Measurements from ENCODE around the gene SMARCA2. TPM values are rescaled to one million over a fixed set of nuclear protein-coding genes. Genes with fewer than 3 reads are reported as not detected.

SMARCA2 gene
- total and polyA plus RNA-seq, 10 of the 15 experiments (the other 5 are each of a cell fraction or from before 2014, with no cell fraction given): 100 to 392 (median 204) TPM

DNA sequence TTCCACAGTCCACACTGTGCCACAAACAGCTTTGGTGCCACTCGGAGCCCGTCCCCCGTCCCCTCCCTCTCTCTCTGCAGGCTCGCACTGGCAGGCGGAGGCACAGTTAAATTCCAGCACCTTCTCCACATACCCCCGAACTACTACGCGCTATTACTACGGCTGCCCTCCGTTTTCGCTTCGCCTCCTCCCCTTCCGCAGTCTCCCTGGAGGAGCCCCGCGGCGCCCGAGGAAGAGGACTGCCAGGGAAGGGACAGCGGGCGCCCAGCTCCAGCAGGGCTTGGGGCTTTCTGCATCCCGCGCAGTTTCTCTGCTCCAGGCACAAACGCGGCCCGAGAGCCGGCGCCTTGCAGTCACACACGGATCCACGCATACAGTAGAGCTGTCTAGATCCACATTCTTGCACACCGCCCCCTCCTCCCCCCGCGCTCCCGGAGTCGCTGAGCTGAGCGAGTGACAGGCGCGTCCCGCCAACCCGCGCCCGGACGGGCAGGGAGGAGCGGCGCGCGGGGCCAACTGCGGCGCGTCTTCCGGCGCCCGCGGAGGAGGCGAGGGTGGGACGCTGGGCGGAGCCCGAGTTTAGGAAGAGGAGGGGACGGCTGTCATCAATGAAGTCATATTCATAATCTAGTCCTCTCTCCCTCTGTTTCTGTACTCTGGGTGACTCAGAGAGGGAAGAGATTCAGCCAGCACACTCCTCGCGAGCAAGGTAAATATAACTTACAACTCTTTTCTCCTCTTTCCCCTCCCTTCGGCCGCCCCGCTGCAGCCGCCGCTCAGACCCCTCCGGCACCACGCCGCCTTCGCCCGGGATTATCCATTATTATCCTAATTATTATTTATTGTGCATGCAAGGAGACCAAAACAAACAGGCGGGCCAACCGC is at the start of gene SMARCA2 (continued):
- TF ChIP-seq, protein P1, sequence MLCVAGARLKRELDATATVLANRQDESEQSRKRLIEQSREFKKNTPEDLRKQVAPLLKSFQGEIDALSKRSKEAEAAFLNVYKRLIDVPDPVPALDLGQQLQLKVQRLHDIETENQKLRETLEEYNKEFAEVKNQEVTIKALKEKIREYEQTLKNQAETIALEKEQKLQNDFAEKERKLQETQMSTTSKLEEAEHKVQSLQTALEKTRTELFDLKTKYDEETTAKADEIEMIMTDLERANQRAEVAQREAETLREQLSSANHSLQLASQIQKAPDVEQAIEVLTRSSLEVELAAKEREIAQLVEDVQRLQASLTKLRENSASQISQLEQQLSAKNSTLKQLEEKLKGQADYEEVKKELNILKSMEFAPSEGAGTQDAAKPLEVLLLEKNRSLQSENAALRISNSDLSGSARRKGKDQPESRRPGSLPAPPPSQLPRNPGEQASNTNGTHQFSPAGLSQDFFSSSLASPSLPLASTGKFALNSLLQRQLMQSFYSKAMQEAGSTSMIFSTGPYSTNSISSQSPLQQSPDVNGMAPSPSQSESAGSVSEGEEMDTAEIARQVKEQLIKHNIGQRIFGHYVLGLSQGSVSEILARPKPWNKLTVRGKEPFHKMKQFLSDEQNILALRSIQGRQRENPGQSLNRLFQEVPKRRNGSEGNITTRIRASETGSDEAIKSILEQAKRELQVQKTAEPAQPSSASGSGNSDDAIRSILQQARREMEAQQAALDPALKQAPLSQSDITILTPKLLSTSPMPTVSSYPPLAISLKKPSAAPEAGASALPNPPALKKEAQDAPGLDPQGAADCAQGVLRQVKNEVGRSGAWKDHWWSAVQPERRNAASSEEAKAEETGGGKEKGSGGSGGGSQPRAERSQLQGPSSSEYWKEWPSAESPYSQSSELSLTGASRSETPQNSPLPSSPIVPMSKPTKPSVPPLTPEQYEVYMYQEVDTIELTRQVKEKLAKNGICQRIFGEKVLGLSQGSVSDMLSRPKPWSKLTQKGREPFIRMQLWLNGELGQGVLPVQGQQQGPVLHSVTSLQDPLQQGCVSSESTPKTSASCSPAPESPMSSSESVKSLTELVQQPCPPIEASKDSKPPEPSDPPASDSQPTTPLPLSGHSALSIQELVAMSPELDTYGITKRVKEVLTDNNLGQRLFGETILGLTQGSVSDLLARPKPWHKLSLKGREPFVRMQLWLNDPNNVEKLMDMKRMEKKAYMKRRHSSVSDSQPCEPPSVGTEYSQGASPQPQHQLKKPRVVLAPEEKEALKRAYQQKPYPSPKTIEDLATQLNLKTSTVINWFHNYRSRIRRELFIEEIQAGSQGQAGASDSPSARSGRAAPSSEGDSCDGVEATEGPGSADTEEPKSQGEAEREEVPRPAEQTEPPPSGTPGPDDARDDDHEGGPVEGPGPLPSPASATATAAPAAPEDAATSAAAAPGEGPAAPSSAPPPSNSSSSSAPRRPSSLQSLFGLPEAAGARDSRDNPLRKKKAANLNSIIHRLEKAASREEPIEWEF (IDR thresholded peaks at IDR 0.05; ENCODE audit: insufficient replicate concordance, low read depth, low read length): no peak
- TF ChIP-seq MYC (IDR thresholded peaks at IDR 0.05; ENCODE audit: insufficient read depth, insufficient read length, insufficient replicate concordance, low read length, severe bottlenecking) (no peak), TCF12 (IDR thresholded peaks at IDR 0.05; ENCODE audit: low read depth, low read length) (peak; percentile 25; the same call in 1 of the 2 replicates), ZBED1 (IDR thresholded peaks at IDR 0.05; ENCODE audit: borderline replicate concordance) (no peak), YBX1 (IDR thresholded peaks at IDR 0.05) (no peak), HCFC1 (IDR thresholded peaks at IDR 0.05; ENCODE audit: low read length) (0 out of 2 replicates have a peak, but pooled peaks have one; percentile 16), BHLHE40 (IDR thresholded peaks at IDR 0.05; ENCODE audit: borderline replicate concordance in 1 of 2, low read depth in 2 of 2, low read length in 1 of 2) (peak in 1 of 2 experiments; percentile 33; a peak in 2 of 4 replicates), KAT2A (conservative IDR thresholded peaks at IDR 0.05; ENCODE audit: control insufficient read depth, low read depth, low read length) (no peak), YY1 (IDR thresholded peaks at IDR 0.05; ENCODE audit: low read depth, low read length) (peak; percentile 22; the same call in 1 of the 2 replicates)
- TF ChIP-seq, protein P2, sequence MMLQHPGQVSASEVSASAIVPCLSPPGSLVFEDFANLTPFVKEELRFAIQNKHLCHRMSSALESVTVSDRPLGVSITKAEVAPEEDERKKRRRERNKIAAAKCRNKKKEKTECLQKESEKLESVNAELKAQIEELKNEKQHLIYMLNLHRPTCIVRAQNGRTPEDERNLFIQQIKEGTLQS (IDR thresholded peaks at IDR 0.05; ENCODE audit: borderline replicate concordance, extremely low read depth, low read depth, low read length): no peak
- TF ChIP-seq, protein P3, sequence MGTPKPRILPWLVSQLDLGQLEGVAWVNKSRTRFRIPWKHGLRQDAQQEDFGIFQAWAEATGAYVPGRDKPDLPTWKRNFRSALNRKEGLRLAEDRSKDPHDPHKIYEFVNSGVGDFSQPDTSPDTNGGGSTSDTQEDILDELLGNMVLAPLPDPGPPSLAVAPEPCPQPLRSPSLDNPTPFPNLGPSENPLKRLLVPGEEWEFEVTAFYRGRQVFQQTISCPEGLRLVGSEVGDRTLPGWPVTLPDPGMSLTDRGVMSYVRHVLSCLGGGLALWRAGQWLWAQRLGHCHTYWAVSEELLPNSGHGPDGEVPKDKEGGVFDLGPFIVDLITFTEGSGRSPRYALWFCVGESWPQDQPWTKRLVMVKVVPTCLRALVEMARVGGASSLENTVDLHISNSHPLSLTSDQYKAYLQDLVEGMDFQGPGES (IDR thresholded peaks at IDR 0.05): peak; percentile 93
- TF ChIP-seq, protein P4, sequence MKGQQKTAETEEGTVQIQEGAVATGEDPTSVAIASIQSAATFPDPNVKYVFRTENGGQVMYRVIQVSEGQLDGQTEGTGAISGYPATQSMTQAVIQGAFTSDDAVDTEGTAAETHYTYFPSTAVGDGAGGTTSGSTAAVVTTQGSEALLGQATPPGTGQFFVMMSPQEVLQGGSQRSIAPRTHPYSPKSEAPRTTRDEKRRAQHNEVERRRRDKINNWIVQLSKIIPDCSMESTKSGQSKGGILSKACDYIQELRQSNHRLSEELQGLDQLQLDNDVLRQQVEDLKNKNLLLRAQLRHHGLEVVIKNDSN (IDR thresholded peaks at IDR 0.05; ENCODE audit: borderline replicate concordance, extremely low read length, insufficient read depth, low read depth, low read length): no peak
- TF ChIP-seq, protein P5, sequence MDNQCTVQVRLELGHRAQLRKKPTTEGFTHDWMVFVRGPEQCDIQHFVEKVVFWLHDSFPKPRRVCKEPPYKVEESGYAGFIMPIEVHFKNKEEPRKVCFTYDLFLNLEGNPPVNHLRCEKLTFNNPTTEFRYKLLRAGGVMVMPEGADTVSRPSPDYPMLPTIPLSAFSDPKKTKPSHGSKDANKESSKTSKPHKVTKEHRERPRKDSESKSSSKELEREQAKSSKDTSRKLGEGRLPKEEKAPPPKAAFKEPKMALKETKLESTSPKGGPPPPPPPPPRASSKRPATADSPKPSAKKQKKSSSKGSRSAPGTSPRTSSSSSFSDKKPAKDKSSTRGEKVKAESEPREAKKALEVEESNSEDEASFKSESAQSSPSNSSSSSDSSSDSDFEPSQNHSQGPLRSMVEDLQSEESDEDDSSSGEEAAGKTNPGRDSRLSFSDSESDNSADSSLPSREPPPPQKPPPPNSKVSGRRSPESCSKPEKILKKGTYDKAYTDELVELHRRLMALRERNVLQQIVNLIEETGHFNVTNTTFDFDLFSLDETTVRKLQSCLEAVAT (IDR thresholded peaks at IDR 0.05): no peak; the same call in none of the 2 replicates
- TF ChIP-seq, protein P6, sequence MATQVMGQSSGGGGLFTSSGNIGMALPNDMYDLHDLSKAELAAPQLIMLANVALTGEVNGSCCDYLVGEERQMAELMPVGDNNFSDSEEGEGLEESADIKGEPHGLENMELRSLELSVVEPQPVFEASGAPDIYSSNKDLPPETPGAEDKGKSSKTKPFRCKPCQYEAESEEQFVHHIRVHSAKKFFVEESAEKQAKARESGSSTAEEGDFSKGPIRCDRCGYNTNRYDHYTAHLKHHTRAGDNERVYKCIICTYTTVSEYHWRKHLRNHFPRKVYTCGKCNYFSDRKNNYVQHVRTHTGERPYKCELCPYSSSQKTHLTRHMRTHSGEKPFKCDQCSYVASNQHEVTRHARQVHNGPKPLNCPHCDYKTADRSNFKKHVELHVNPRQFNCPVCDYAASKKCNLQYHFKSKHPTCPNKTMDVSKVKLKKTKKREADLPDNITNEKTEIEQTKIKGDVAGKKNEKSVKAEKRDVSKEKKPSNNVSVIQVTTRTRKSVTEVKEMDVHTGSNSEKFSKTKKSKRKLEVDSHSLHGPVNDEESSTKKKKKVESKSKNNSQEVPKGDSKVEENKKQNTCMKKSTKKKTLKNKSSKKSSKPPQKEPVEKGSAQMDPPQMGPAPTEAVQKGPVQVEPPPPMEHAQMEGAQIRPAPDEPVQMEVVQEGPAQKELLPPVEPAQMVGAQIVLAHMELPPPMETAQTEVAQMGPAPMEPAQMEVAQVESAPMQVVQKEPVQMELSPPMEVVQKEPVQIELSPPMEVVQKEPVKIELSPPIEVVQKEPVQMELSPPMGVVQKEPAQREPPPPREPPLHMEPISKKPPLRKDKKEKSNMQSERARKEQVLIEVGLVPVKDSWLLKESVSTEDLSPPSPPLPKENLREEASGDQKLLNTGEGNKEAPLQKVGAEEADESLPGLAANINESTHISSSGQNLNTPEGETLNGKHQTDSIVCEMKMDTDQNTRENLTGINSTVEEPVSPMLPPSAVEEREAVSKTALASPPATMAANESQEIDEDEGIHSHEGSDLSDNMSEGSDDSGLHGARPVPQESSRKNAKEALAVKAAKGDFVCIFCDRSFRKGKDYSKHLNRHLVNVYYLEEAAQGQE (IDR thresholded peaks at IDR 0.05; ENCODE audit: low read depth, low read length): no peak

Data from GM12878 (cell line).